Nephron (organoid): ENCODE data around the gene CD244.
"Not testable (repeated sequence)": the region's sequence is repeated elsewhere in the genome, so short reads cannot be mapped to it uniquely, and the experiment has no call there.

Experiments used
- H3K27ac Mint-ChIP-seq, 3 experiments: 2 replicates each; pipeline ENCODE4 v1.8.0; 2020; ENCODE audit warnings: mixed read lengths in 3 of 3, mild to moderate bottlenecking in 2 of 3, moderate library complexity in 1 of 3
- H3K27me3 Mint-ChIP-seq: 2 replicates; pipeline ENCODE4 v1.8.0; 2021; ENCODE audit warnings: low read depth, mild to moderate bottlenecking, moderate library complexity, mixed read lengths
- H3K36me3 Mint-ChIP-seq: 2 replicates; pipeline ENCODE4 v1.8.0; 2020; ENCODE audit warnings: low read depth, mixed read lengths
- H3K4me1 Mint-ChIP-seq: 2 replicates; pipeline ENCODE4 v1.8.0; 2020; ENCODE audit warnings: mixed read lengths
- H3K4me3 Mint-ChIP-seq, 3 experiments: 2 replicates each; pipeline ENCODE4 v1.8.0; 2020; ENCODE audit warnings: mild to moderate bottlenecking in 3 of 3, mixed read lengths in 3 of 3, moderate library complexity in 2 of 3
- H3K9me3 Mint-ChIP-seq: 2 replicates; pipeline ENCODE4 v1.8.0; 2020; ENCODE audit warnings: mixed read lengths
- CTCF ChIP-seq, 3 experiments: fragments of 200-600 bp; sonication (generic); IDR thresholded peaks; one replicate each; pipeline ENCODE4 v1.5.0; 2021; ENCODE audit warnings: antibody characterized with exemption in 3 of 3; ENCODE audit not compliant: unreplicated experiment in 3 of 3

The CD244 gene

GRCh38 chr1:160882582-160882981 is 19.9 kb upstream of the CD244 start:
- no peak overlapping the region for H3K4me3 Mint-ChIP-seq
- H3K27me3 Mint-ChIP-seq = no peaks in the 10 kb centered on the region
- TF ChIP-seq CTCF (IDR thresholded peaks at IDR 0.05; ENCODE audit: unreplicated experiment in 3 of 3) = no peak
- H3K36me3 Mint-ChIP-seq = no peaks in the 10 kb centered on the region
- no peak overlapping the region for H3K27ac Mint-ChIP-seq
- H3K4me1 Mint-ChIP-seq = no peaks in the 10 kb centered on the region
- no peaks in the 10 kb centered on the region for H3K9me3 Mint-ChIP-seq

GRCh38 chr1:160881264-160881663 is 18.6 kb upstream of the CD244 start:
- H3K4me3 Mint-ChIP-seq, H3K27me3 Mint-ChIP-seq: not testable (repeated sequence)

GRCh38 chr1:160880216-160880615 is 17.5 kb upstream of the CD244 start:
- no peaks in the 10 kb centered on the region for H3K36me3 Mint-ChIP-seq
- H3K9me3 Mint-ChIP-seq = peaks cover 4% of the 10 kb centered on the region
- H3K27ac Mint-ChIP-seq = no peak overlapping the region
- H3K27me3 Mint-ChIP-seq = no peaks in the 10 kb centered on the region
- no peaks in the 10 kb centered on the region for H3K4me1 Mint-ChIP-seq
- H3K4me3 Mint-ChIP-seq = no peak overlapping the region
- no peak for TF ChIP-seq CTCF (IDR thresholded peaks at IDR 0.05; ENCODE audit: unreplicated experiment in 3 of 3)

More at GRCh38 chr1:160881264-160881663, 18.6 kb upstream of the CD244 start:
- not testable (repeated sequence) for H3K9me3 Mint-ChIP-seq, H3K27ac Mint-ChIP-seq, H3K4me1 Mint-ChIP-seq, H3K36me3 Mint-ChIP-seq

GRCh38 chr1:160879056-160879455 is 16.4 kb upstream of the CD244 start:
- H3K4me1 Mint-ChIP-seq = no peaks in the 10 kb centered on the region
- no peaks in the 10 kb centered on the region for H3K27me3 Mint-ChIP-seq
- H3K36me3 Mint-ChIP-seq = no peaks in the 10 kb centered on the region
- no peak overlapping the region for H3K27ac Mint-ChIP-seq
- TF ChIP-seq CTCF (IDR thresholded peaks at IDR 0.05; ENCODE audit: unreplicated experiment in 3 of 3) = no peak
- H3K4me3 Mint-ChIP-seq = no peak overlapping the region
- H3K9me3 Mint-ChIP-seq = peaks cover 4% of the 10 kb centered on the region

- Mint-ChIP-seq H3K9me3 (peaks cover 4% of the 10 kb centered on the region), H3K4me3 (no peak overlapping the region), H3K27ac (no peak overlapping the region), H3K27me3 (no peaks in the 10 kb centered on the region), H3K36me3 (no peaks in the 10 kb centered on the region), H3K4me1 (no peaks in the 10 kb centered on the region)
- TF ChIP-seq CTCF (IDR thresholded peaks at IDR 0.05; ENCODE audit: unreplicated experiment in 3 of 3) = no peak
These were observed 14.5 kb upstream of the CD244 start for GRCh38 chr1:160877221-160877620.

- H3K27me3 Mint-ChIP-seq = no peaks in the 10 kb centered on the region
- no peak overlapping the region for H3K4me3 Mint-ChIP-seq
- H3K9me3 Mint-ChIP-seq = peaks cover 4% of the 10 kb centered on the region
- no peaks in the 10 kb centered on the region for H3K4me1 Mint-ChIP-seq
- H3K36me3 Mint-ChIP-seq = no peaks in the 10 kb centered on the region
- H3K27ac Mint-ChIP-seq = no peak overlapping the region
- no peak for TF ChIP-seq CTCF (IDR thresholded peaks at IDR 0.05; ENCODE audit: unreplicated experiment in 3 of 3)
These were observed 13.6 kb upstream of the CD244 start for GRCh38 chr1:160876311-160876710.

GRCh38 chr1:160875591-160875990 is 12.9 kb upstream of the CD244 start:
- not testable (repeated sequence) for H3K27me3 Mint-ChIP-seq, H3K27ac Mint-ChIP-seq, H3K4me3 Mint-ChIP-seq, H3K4me1 Mint-ChIP-seq, H3K36me3 Mint-ChIP-seq, H3K9me3 Mint-ChIP-seq
